ENCODE data around the gene PRAC1.

PRAC1 gene

DNA sequence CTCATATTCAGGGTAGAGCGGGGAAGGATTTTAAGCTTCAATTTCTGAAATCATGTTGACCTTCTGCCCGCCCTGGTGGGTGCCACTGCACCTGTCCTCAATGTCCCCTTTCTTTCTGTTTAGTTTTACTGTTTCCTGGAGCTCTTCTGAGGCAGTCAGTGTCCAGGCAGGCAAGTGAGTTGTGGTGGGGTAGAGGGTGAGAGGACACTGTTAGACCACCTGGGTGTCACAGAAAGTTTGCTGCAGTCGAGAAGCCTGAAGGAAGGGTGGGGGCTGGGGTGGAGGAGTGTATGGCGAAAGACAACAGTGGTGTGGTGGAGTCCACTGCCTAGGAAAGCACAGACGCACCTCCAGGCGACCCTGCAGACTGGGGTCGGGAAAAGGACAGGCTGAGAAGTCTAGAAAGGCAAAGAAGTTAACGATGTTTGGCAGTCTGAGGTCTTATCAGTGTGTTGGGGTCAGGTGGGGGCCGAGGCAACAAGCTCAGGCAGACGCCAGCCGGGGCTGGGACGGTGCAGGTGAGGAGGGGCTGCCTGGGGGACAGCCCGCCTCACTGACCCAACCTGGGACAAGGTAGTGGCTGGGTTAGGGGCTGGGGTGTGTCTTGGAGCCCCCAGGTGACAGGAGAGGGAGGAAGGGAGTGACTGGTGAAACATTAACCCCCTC, 29.5 kb upstream of the PRAC1 start:
- Histone ChIP-seq H3K27me3 (ENCODE audit: insufficient read depth, poor library complexity, severe bottlenecking) (peaks cover 86% of the 10 kb centered on the region), H3K36me3 (ENCODE audit: low read depth) (no peaks in the 10 kb centered on the region), H3K9me3 (ENCODE audit: severe bottlenecking) (peaks cover 2% of the 10 kb centered on the region), H3K4me1 (ENCODE audit: insufficient read depth, poor library complexity, severe bottlenecking) (no peaks in the 10 kb centered on the region), H3K4me3 (ENCODE audit: severe bottlenecking) (no peak overlapping the region), H3K27ac (ENCODE audit: poor library complexity, severe bottlenecking) (no peak overlapping the region)
- ATAC-seq (ENCODE audit: low read depth) (no peak), DNase-seq (ENCODE audit: low spot score) (no peak)
- TF ChIP-seq, protein P1, sequence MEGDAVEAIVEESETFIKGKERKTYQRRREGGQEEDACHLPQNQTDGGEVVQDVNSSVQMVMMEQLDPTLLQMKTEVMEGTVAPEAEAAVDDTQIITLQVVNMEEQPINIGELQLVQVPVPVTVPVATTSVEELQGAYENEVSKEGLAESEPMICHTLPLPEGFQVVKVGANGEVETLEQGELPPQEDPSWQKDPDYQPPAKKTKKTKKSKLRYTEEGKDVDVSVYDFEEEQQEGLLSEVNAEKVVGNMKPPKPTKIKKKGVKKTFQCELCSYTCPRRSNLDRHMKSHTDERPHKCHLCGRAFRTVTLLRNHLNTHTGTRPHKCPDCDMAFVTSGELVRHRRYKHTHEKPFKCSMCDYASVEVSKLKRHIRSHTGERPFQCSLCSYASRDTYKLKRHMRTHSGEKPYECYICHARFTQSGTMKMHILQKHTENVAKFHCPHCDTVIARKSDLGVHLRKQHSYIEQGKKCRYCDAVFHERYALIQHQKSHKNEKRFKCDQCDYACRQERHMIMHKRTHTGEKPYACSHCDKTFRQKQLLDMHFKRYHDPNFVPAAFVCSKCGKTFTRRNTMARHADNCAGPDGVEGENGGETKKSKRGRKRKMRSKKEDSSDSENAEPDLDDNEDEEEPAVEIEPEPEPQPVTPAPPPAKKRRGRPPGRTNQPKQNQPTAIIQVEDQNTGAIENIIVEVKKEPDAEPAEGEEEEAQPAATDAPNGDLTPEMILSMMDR (IDR thresholded peaks at IDR 0.05; ENCODE audit: poor library complexity, severe bottlenecking) = no peak

DNA sequence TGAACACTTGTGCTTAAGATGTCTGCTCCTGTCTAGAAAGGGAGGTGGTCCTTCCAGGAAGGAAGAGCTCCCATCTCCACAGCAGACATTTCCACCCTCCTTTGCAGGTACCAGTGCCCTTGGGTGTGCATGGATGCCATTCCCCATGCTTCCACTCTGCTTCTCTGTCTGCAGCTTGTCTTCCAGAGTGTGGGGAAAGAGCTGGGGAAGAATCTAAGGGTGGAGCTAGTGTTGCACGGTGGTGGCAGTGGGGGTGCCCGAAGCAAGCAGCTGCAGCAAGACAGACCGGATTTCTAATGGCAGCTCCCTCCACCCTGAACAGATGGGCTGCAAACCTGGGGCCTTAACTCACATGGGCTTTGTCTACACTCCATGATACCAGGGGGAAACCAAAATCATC, 28.9 kb upstream of the PRAC1 start:
- no peak overlapping the region for H3K27ac ChIP-seq (ENCODE audit: poor library complexity, severe bottlenecking)
- no peaks in the 10 kb centered on the region for H3K4me1 ChIP-seq (ENCODE audit: insufficient read depth, poor library complexity, severe bottlenecking)
- H3K4me3 ChIP-seq (ENCODE audit: severe bottlenecking) = no peak overlapping the region
- no peaks in the 10 kb centered on the region for H3K36me3 ChIP-seq (ENCODE audit: low read depth)
- TF ChIP-seq, protein P1 (IDR thresholded peaks at IDR 0.05; ENCODE audit: poor library complexity, severe bottlenecking) = no peak
- H3K9me3 ChIP-seq (ENCODE audit: severe bottlenecking) = peaks cover 2% of the 10 kb centered on the region
- no peak for DNase-seq (ENCODE audit: low spot score)
- H3K27me3 ChIP-seq (ENCODE audit: insufficient read depth, poor library complexity, severe bottlenecking) = peaks cover 93% of the 10 kb centered on the region
- ATAC-seq (ENCODE audit: low read depth) = no peak

DNA sequence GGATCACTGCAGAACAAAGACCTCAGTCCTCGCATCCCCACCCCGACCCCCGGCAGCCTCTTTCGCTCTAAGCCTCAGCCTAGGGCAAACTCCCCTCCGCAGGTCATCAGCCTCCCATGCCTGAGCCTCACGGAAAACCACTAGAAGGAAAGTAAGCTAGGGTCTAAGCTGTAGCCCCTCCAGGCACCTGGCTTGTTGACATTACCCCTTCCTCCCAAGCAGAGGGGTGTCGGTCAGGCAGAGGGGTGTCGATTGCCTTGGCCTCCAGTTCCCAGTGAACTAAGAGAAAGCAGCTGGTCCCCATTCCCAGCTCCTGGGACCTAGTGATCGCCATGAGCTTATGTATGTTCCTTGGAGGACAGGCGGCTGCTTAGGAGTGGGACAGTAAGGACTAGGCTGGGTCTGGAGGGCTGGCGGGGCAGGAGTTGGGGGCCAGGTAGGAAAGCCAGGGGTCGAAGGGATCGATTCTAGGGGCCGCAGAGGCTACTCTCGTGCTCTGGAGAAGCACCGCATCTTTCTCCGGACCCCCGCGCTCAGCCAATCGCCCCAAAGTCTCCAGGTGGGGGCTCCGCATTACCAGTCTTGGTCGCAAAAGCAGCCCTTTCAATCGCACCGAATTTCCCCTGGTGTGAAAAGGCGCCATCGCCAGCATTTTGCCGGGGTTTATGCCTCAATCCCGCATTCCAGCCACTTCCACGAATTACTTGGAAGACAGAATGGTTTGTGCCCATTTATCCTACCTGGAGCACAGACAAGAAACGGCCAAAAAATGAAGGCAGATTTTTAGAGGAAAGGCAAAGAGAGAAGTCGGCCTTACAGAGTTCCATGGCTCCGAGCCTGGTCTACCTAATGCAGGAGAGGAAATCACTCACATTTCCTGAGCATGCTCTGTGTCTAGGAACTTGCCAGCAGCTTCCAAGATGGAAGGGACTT, 27.6 kb upstream of the PRAC1 start:
- TF ChIP-seq, protein P1 (IDR thresholded peaks at IDR 0.05; ENCODE audit: poor library complexity, severe bottlenecking) = no peak
- no peak for DNase-seq (ENCODE audit: low spot score)
- peaks cover 100% of the 10 kb centered on the region for H3K27me3 ChIP-seq (ENCODE audit: insufficient read depth, poor library complexity, severe bottlenecking)

DNA sequence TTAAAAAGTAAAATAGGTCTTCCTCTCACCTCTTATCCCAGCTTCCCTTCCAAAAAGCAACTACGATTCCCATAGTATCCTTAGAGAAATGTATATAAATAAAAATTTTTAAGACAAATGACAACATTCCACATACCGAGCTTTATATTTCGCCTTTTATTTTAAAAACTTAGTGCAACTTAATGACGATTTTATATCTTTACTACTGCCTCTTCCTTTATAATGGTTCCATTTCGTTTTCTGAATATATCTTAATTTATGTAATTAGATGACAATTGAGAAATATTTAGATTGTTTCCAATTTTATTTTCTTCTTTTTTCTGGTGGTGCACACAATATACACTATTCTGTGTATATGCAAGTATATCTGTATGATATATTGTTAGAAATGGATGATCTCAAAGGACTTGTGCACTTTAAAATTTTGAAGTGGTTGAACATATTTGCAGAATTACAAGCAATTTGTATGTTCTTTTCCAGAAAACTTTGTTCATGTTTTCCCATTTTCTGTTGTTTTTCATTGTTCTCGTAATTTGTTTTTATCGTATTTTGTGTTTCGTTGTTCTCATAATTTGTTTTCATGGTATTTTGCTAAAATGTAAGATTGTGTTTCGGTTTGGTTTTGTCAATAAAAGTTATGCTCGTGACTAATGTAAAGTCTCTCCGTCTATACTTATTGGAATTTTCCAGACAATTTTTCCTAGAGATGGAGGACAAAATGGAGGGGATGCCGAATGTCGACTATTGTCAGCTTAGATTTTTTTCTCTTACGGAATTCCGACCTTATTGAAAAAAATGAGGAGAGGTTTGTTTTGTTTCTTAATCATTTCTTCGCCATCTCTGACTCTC, 26.6 kb upstream of the PRAC1 start:
- H3K4me1 ChIP-seq (ENCODE audit: insufficient read depth, poor library complexity, severe bottlenecking) = no peaks in the 10 kb centered on the region
- no peaks in the 10 kb centered on the region for H3K9me3 ChIP-seq (ENCODE audit: severe bottlenecking)
- H3K27me3 ChIP-seq (ENCODE audit: insufficient read depth, poor library complexity, severe bottlenecking) = peaks cover 98% of the 10 kb centered on the region
- TF ChIP-seq, protein P1 (IDR thresholded peaks at IDR 0.05; ENCODE audit: poor library complexity, severe bottlenecking) = no peak
- H3K36me3 ChIP-seq (ENCODE audit: low read depth) = no peaks in the 10 kb centered on the region
- no peak overlapping the region for H3K4me3 ChIP-seq (ENCODE audit: severe bottlenecking)
- ATAC-seq (ENCODE audit: low read depth) (no peak), DNase-seq (ENCODE audit: low spot score) (no peak)
- no peak overlapping the region for H3K27ac ChIP-seq (ENCODE audit: poor library complexity, severe bottlenecking)

More for the DNA sequence above, 27.6 kb upstream of the PRAC1 start:
- no peak overlapping the region for H3K4me3 ChIP-seq (ENCODE audit: severe bottlenecking)
- H3K27ac ChIP-seq (ENCODE audit: poor library complexity, severe bottlenecking) = no peak overlapping the region
- no peaks in the 10 kb centered on the region for H3K9me3 ChIP-seq (ENCODE audit: severe bottlenecking)
- H3K4me1 ChIP-seq (ENCODE audit: insufficient read depth, poor library complexity, severe bottlenecking) = no peaks in the 10 kb centered on the region
- no peak for ATAC-seq (ENCODE audit: low read depth)
- no peaks in the 10 kb centered on the region for H3K36me3 ChIP-seq (ENCODE audit: low read depth)
